Psoas muscle (tissue), 8 donors: ENCODE results near the gene DMBT1. TPM values are rescaled to one million over a fixed set of nuclear protein-coding genes. Genes with fewer than 3 reads are reported as not detected.

ENCODE experiments used
- ATAC-seq, 4 donors: fragments of 200-7000 bp; cut with Tn5 transposase; one replicate each; pipeline ENCODE4 v1.9.1; 2020; ENCODE audit warnings: moderate library complexity in 3 of 4, mild to moderate bottlenecking in 2 of 4
- DNase-seq, 2 donors: peaks; one replicate each; pipeline ENCODE4 v3.0.0-alpha.2; 2020
- H3K27ac ChIP-seq: fragments of 200-600 bp; one replicate; pipeline ENCODE4 v1.8.0; 2022
- H3K27me3 ChIP-seq, 3 donors: fragments of 200-600 bp in 1 of 3; one replicate each; pipeline versions ENCODE4 v1.6.1 to v1.8.0; 2013 to 2022; ENCODE audit warnings: low read length in 2 of 3, mild to moderate bottlenecking in 2 of 3, moderate library complexity in 1 of 3; ENCODE audit not compliant: insufficient read depth in 3 of 3
- H3K36me3 ChIP-seq, 2 donors: fragments of 200-600 bp in 1 of 2; one replicate each; pipeline versions ENCODE4 v1.6.1 to v1.8.0; 2013 to 2022; ENCODE audit warnings: low read depth in 1 of 2, mild to moderate bottlenecking in 1 of 2, moderate library complexity in 1 of 2; ENCODE audit not compliant: insufficient read depth in 1 of 2
- H3K4me1 ChIP-seq: fragments of 200-600 bp; one replicate; pipeline ENCODE4 v1.8.0; 2022
- H3K4me3 ChIP-seq: fragments of 200-600 bp; one replicate; pipeline ENCODE4 v1.8.0; 2022; ENCODE audit warnings: mild to moderate bottlenecking
- H3K9me3 ChIP-seq: fragments of 200-600 bp; one replicate; pipeline ENCODE4 v1.8.0; 2022
- WGBS, 3 donors: extraction: QIAGEN DNeasy Blood & Tissue Kit; methylation state at CpG; one replicate each; pipeline versions ENCODE4 v1.1.6 to v1.1.7; 2013; 5-methylcytosine and 5-hydroxymethylcytosine counted together
- intact Hi-C, 2 donors: fragments of 100-400 bp; cut with DNase I; formaldehyde crosslinking; loops; one replicate each; pipeline versions ENCODE4 v1.11.0 to v1.14.2; 2022
- polyA plus RNA-seq, 3 donors: library from polyadenylated mRNA; stranded (reverse); fragments of 200-250 nt; gene quantifications; one replicate each; pipeline ENCODE4 v1.2.3, GENCODE V29; 2013
- total RNA-seq, 4 donors: library from RNA; stranded (reverse); fragmentation: NEBNext Ultra II Directional in 2 of 4; extraction: Animal tissue kit (Norgen Biotek cat#: 25700) in 2 of 4; gene quantifications; one replicate each; pipeline versions ENCODE4 v1.2.1 to v1.2.4, GENCODE V29; 2021 to 2023
- TF ChIP-seq, protein P1 (sequence below): fragments of 200-600 bp; IDR thresholded peaks from one replicate; pipeline ENCODE4 v1.8.0; 2022; ENCODE audit warnings: antibody characterized with exemption
- donor health status: healthy with polysubstance abuse.
- donor health status: DM: no; HTN: no; CAD: no; lungs with moderate emphysema.
- donor health status: Bipolar disorder and iron deficiency.
- donor health status: healthy.
- donor health status: DM: yes; HTN: yes; CAD: no.
- donor health status: DM: no; HTN: no; CAD: no.
- donor health status: DM: no; HTN: no; CAD: no.
- donor health status: DM: yes; HTN: yes; CAD: no.

Gene DMBT1
- total and polyA plus RNA-seq, 7 donors: 0.03 to 0.43 (median 0.19) TPM

GRCh38 chr10:122650331-122650730, 89.8 kb downstream of the DMBT1 start:
- no peaks in the 10 kb centered on the region for H3K4me1 ChIP-seq
- H3K4me3 ChIP-seq: no peak overlapping the region
- TF ChIP-seq, protein P1, sequence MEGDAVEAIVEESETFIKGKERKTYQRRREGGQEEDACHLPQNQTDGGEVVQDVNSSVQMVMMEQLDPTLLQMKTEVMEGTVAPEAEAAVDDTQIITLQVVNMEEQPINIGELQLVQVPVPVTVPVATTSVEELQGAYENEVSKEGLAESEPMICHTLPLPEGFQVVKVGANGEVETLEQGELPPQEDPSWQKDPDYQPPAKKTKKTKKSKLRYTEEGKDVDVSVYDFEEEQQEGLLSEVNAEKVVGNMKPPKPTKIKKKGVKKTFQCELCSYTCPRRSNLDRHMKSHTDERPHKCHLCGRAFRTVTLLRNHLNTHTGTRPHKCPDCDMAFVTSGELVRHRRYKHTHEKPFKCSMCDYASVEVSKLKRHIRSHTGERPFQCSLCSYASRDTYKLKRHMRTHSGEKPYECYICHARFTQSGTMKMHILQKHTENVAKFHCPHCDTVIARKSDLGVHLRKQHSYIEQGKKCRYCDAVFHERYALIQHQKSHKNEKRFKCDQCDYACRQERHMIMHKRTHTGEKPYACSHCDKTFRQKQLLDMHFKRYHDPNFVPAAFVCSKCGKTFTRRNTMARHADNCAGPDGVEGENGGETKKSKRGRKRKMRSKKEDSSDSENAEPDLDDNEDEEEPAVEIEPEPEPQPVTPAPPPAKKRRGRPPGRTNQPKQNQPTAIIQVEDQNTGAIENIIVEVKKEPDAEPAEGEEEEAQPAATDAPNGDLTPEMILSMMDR: no peak
- ATAC-seq (no peak), DNase-seq (no peak)
- intact Hi-C loops: loop anchor here in 1 of 2 donors (10.0 kb wide), 1 partner anchor 914 kb away; no protein-coding TSS in a partner anchor
- H3K36me3 ChIP-seq: no peaks in the 10 kb centered on the region
- no peak overlapping the region for H3K27ac ChIP-seq
- H3K27me3 ChIP-seq: peaks cover 0 to 16% (median 0%) of the 10 kb centered on the region in 3 donors
- H3K9me3 ChIP-seq: no peaks in the 10 kb centered on the region
- 70 to 90% (median 80%) methylated on average over 2 of the region's 2 CpGs for WGBS, 3 donors

DNA sequence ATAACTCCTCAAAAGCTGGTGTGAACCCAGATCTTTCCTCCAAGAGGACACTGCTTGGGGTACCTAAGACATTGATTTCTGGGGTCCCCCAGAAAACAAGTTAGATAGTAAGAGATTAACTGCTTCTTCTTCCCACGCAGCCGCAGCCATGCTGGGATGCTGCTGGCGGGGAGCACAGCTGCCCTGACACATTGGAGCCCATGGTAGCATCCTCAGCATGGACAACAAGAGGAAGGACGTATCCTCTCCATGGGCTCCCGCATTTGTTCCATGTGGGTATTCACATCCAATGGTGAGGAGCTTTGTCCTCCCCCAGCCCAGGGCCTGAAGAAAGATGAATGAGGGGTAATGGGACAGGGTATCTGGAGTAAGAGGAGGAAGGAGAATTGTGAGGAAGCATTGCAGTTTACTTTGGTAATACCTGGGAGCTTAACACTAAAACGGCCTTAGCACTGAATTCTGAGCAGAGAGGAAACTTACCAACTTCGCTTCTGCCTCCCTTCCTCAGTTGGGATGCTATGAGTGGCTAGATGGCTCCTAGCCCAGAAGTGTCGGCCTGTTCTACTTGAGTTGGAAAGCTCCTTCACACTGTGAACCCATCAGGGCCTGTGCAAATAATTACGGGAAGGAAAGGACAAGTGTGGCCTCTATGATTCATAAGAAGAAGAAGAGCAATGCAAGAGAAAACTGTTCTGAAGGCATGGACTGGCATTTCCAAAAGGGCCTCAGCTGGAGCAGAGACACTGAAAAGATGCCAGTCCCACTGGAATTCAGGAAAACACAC, 95.2 kb downstream of the DMBT1 start:
- peaks cover 0 to 16% (median 0%) of the 10 kb centered on the region in 3 donors for H3K27me3 ChIP-seq
- WGBS, 3 donors: 81 to 85% (median 83%) methylated on average over 9 of the region's 9 CpGs
- H3K4me1 ChIP-seq: no peaks in the 10 kb centered on the region
- no peaks in the 10 kb centered on the region for H3K36me3 ChIP-seq
- DNase-seq (no peak), ATAC-seq (no peak)
- TF ChIP-seq, protein P1: no peak
- intact Hi-C loops: loop anchor here in 1 of 2 donors (10.0 kb wide), 1 partner anchor 909 kb away; no protein-coding TSS in a partner anchor
- H3K27ac ChIP-seq: no peak overlapping the region
- no peaks in the 10 kb centered on the region for H3K9me3 ChIP-seq
- no peak overlapping the region for H3K4me3 ChIP-seq

DNA sequence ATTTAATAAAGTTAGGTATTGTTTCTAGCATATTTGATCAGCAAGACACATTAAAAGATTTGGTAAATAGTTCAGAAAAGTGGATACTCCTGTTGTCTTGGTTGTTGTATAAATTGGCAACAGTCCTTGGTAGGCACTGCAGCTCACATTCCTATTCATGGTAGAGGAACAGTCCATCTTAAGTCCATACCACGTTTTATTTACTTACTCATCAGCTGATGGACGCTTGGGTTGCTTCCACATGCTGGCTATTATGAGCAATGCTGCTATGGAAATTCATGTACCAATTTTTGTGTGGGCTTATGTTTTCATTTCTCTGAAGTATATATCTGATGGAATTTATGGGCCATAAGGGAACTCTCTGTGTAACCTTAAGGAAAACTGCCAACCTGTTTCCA, 95.8 kb downstream of the DMBT1 start:
- Histone ChIP-seq H3K4me3 (no peak overlapping the region), H3K9me3 (no peaks in the 10 kb centered on the region), H3K27me3 (peaks cover 0 to 11% (median 0%) of the 10 kb centered on the region in 3 donors), H3K4me1 (no peaks in the 10 kb centered on the region), H3K27ac (no peak overlapping the region), H3K36me3 (no peaks in the 10 kb centered on the region)
- WGBS, 3 donors: 54 to 59% (median 57%) methylated on average over 2 of the region's 2 CpGs
- intact Hi-C loops: loop anchor here in 1 of 2 donors (10.0 kb wide), 1 partner anchor 908 kb away; no protein-coding TSS in a partner anchor
- ATAC-seq (no peak), DNase-seq (no peak)
- TF ChIP-seq, protein P1: no peak

DNA sequence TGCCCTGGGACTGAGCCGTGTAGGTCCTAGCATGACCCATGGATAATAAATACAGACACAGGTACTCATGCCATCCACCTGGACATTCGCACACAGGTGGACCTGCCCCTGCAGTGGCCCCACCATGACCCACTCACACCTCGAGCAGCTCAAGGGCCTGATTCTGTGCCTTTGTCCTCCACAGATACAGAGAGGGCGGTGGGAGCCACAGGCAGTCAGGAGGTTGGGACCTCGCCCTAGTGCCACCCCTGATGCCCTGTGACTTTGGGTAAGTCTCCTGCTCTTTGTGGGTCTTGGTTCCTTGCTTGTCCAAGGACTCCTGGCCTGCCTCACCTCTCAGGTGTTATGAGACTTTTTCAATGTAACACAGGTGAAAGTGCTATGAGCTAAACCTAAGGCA, 96.2 kb downstream of the DMBT1 start:
- 83 to 89% (median 85%) methylated on average over 5 of the region's 5 CpGs for WGBS, 3 donors
- H3K9me3 ChIP-seq: no peaks in the 10 kb centered on the region
- H3K27ac ChIP-seq: no peak overlapping the region
- peaks cover 0 to 8% (median 0%) of the 10 kb centered on the region in 3 donors for H3K27me3 ChIP-seq
- no peak overlapping the region for H3K4me3 ChIP-seq
- intact Hi-C loops: loop anchor here in 1 of 2 donors (10.0 kb wide), 1 partner anchor 908 kb away; no protein-coding TSS in a partner anchor
- no peaks in the 10 kb centered on the region for H3K36me3 ChIP-seq
- no peak for DNase-seq
- no peak for ATAC-seq
- TF ChIP-seq, protein P1: no peak
- H3K4me1 ChIP-seq: no peaks in the 10 kb centered on the region
